PFSK-1 (cell line): ENCODE results near the gene SORL1-AS1.

Experiments
- FOXP2 ChIP-seq: optimal IDR thresholded peaks from 2 replicates; pipeline ENCODE3; 2011; ENCODE audit warnings: borderline replicate concordance, control low read depth, inconsistent platforms; ENCODE audit not compliant: insufficient read depth; ENCODE audit errors: extremely low read length, extremely low read depth
- TAF1 ChIP-seq: IDR thresholded peaks from 2 replicates; pipeline ENCODE4 v1.6.1; 2012; ENCODE audit warnings: low read length, control low read depth, borderline replicate concordance; ENCODE audit not compliant: insufficient read depth
- TF ChIP-seq, protein P1 (sequence below), 2 experiments: IDR thresholded peaks; 2 replicates each; pipeline versions ENCODE4 v1.6.1 to v1.8.0; 2011 to 2012; ENCODE audit warnings: low read depth in 2 of 2, low read length in 2 of 2, control low read depth in 1 of 2, inconsistent platforms in 1 of 2, mild to moderate bottlenecking in 1 of 2, moderate library complexity in 1 of 2; ENCODE audit not compliant: insufficient read depth in 1 of 2

- TF ChIP-seq, protein P1, sequence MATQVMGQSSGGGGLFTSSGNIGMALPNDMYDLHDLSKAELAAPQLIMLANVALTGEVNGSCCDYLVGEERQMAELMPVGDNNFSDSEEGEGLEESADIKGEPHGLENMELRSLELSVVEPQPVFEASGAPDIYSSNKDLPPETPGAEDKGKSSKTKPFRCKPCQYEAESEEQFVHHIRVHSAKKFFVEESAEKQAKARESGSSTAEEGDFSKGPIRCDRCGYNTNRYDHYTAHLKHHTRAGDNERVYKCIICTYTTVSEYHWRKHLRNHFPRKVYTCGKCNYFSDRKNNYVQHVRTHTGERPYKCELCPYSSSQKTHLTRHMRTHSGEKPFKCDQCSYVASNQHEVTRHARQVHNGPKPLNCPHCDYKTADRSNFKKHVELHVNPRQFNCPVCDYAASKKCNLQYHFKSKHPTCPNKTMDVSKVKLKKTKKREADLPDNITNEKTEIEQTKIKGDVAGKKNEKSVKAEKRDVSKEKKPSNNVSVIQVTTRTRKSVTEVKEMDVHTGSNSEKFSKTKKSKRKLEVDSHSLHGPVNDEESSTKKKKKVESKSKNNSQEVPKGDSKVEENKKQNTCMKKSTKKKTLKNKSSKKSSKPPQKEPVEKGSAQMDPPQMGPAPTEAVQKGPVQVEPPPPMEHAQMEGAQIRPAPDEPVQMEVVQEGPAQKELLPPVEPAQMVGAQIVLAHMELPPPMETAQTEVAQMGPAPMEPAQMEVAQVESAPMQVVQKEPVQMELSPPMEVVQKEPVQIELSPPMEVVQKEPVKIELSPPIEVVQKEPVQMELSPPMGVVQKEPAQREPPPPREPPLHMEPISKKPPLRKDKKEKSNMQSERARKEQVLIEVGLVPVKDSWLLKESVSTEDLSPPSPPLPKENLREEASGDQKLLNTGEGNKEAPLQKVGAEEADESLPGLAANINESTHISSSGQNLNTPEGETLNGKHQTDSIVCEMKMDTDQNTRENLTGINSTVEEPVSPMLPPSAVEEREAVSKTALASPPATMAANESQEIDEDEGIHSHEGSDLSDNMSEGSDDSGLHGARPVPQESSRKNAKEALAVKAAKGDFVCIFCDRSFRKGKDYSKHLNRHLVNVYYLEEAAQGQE (IDR thresholded peaks at IDR 0.05; ENCODE audit: insufficient read depth in 1 of 2, low read depth in 2 of 2, low read length in 2 of 2), result no peak
- TF ChIP-seq FOXP2 (no peak), TAF1 (no peak)
Measured at GRCh38 chr11:121439759-121440158, 13.0 kb downstream of the SORL1-AS1 start.
